OCI-LY7 (cell line): ENCODE measurements around the gene PARD3.

Source experiments
- EZH2phosphoT487 ChIP-seq: fragments of 200-600 bp; sonication (generic); IDR thresholded peaks from 2 replicates; pipeline ENCODE4 v1.6.1; 2018; ENCODE audit warnings: low read depth, borderline replicate concordance, mild to moderate bottlenecking, mixed run types, antibody characterized with exemption, low read length, moderate library complexity, mixed read lengths
- TF ChIP-seq, protein P1 (sequence below): fragments of 200-600 bp; sonication (generic); conservative IDR thresholded peaks from 2 replicates; pipeline ENCODE4 v1.5.1; 2014; ENCODE audit warnings: mild to moderate bottlenecking, antibody characterized with exemption, low read length, moderate library complexity, mixed read lengths

DNA sequence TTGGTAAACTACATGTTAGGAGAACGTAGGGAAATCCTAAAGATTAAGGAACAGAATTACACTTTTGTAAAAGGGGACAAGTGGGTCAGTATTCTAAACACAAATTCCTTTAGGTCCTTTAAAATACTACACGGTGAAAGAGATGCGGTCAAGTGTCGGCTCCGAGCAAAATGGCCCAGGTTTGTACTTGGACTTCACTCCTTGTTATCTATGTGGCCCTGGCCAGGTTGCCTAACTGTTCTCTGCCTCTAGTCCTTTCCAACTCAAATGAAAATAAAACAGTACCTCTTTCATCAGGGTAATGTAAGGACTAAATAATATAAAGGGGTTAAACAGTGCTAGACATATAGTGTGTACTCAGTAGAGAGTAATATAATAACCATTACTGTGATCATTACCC lies 344.8 kb downstream of the PARD3 start:
- TF ChIP-seq, protein P1, sequence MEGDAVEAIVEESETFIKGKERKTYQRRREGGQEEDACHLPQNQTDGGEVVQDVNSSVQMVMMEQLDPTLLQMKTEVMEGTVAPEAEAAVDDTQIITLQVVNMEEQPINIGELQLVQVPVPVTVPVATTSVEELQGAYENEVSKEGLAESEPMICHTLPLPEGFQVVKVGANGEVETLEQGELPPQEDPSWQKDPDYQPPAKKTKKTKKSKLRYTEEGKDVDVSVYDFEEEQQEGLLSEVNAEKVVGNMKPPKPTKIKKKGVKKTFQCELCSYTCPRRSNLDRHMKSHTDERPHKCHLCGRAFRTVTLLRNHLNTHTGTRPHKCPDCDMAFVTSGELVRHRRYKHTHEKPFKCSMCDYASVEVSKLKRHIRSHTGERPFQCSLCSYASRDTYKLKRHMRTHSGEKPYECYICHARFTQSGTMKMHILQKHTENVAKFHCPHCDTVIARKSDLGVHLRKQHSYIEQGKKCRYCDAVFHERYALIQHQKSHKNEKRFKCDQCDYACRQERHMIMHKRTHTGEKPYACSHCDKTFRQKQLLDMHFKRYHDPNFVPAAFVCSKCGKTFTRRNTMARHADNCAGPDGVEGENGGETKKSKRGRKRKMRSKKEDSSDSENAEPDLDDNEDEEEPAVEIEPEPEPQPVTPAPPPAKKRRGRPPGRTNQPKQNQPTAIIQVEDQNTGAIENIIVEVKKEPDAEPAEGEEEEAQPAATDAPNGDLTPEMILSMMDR = no peak
- TF ChIP-seq EZH2phosphoT487 = no peak
